Measurements from ENCODE around the gene NABP1.
A peak's percentile ranks its signal among the peaks of the same experiment; 100 is the strongest.
"Not testable (repeated sequence)": the region's sequence is repeated elsewhere in the genome, so short reads cannot be mapped to it uniquely, and the experiment has no call there.

The NABP1 gene

GRCh38 chr2:191643429-191643828 lies 34.5 kb upstream of the NABP1 start:
- no peak overlapping the region for H3K27ac Mint-ChIP-seq
- H3K27me3 Mint-ChIP-seq = no peaks in the 10 kb centered on the region
- peaks cover 11% of the 10 kb centered on the region for H3K9me3 Mint-ChIP-seq
- H3K36me3 Mint-ChIP-seq = no peaks in the 10 kb centered on the region
- H3K4me1 Mint-ChIP-seq = peaks cover 24% of the 10 kb centered on the region
- H3K4me3 Mint-ChIP-seq = no peak overlapping the region

DNA sequence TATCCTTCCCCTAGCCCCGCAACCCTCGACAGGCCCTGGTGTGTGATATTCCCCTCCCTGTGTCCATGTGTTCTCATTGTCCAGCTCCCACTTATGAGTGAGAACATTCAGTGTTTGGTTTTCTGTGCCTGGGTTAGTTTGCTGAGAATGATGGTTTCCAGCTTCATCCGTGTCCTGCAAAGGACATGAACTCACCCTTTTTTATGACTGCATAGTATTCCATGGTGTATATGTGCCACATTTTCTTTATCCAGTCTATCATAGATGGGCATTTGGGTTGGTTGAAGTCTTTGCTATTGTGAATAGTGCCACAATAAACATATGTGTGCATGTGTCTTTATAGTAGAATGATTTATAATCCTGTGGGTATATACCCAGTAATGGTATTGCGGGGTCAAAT lies 33.3 kb upstream of the NABP1 start:
- H3K36me3 Mint-ChIP-seq, H3K4me3 Mint-ChIP-seq, H3K27ac Mint-ChIP-seq, H3K27me3 Mint-ChIP-seq: not testable (repeated sequence)
- peaks cover 14% of the 10 kb centered on the region for H3K4me1 Mint-ChIP-seq
- peaks cover 11% of the 10 kb centered on the region for H3K9me3 Mint-ChIP-seq

DNA sequence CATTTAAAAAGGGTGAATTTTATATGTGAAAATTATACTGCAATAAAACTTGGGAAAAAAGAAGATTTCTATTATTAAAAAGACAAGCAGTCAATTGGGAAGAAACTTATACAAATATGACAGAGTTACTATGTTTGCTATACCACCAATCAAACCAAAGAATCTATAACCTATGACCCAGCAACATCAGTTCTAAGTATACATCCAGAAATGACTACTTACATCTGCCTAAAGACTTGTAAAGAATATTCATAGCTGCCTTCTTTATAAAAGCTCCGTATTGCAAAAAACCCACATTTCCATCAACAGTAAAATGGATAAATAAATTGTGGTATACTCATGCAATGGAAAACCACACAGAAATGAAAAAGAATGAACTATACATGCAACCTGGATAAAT lies 32.9 kb upstream of the NABP1 start:
- peaks cover 14% of the 10 kb centered on the region for H3K4me1 Mint-ChIP-seq
- peaks cover 11% of the 10 kb centered on the region for H3K9me3 Mint-ChIP-seq
- H3K36me3 Mint-ChIP-seq = peaks cover 1% of the 10 kb centered on the region
- no peak overlapping the region for H3K27ac Mint-ChIP-seq
- H3K27me3 Mint-ChIP-seq = no peaks in the 10 kb centered on the region
- H3K4me3 Mint-ChIP-seq = no peak overlapping the region

DNA sequence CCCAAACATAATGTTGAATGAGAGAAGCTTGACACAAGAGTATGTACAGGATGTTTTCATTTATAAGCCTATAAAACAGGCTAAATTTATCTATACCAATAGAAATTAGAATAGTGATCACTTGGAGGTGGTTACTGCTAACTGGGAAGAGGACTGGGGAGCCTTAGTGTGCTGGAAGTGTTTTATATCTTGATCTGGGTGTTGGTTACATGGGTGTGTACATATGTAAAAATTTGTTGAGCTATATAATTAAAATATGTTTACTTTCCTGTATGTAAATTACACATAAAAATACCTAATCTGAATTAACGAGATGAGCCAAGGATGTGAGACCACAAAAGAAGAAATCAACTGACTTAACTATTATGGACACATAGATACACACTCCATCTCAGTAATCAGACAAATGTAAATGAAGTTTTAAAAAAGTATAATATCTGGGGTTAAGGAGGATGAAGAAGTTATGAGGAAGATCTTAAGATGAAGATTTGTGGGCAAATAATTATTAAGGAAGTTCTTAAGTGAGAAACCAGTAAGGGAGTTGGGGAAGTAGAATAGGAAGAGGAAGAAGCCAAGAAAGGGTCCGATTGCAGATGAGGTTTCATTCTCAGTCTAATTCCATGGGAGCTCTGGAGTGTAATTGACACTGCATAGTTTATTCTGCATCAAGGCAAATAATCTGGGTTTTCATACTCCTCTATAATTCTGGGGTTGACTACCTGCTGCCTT lies 32.3 kb upstream of the NABP1 start:
- H3K27me3 Mint-ChIP-seq = no peaks in the 10 kb centered on the region

DNA sequence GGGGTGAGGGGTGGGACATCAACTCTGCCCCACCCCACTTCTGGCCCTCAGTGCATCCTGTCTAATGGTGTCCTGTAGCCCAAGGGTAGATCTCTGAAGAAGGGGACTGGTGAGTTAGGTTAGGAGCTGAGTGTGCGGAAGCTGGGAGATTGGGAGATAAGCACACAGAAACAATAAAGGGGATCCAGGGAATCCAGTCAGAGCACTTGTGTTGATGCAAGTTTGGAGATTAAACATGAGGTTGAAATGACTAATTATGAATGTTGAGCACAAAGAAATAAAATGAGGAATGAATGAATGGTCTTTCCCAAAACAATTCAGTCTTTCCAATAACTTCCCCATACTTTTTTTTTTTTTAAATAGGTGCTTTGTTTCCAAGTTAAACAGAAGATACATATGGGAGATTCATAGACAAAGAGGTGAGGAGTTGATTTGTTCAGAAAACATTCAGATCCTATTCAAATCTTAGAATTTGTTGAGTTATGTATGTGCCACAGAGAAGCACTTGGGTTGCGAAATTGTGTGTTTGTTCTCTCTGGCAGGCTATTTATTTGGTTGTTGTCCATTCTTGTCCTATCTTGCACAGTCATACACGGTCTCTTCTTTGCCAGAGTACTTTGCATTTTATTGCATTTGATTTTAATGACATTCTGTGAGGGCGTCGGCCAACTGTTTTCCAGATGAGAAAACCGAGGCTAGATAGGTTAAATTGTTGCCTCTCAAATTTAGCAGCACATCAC lies 31.6 kb upstream of the NABP1 start:
- peaks cover 4% of the 10 kb centered on the region for H3K4me1 Mint-ChIP-seq
- H3K27me3 Mint-ChIP-seq = no peaks in the 10 kb centered on the region
- H3K4me3 Mint-ChIP-seq = no peak overlapping the region
- H3K36me3 Mint-ChIP-seq = peaks cover 1% of the 10 kb centered on the region
- H3K27ac Mint-ChIP-seq = no peak overlapping the region
- H3K9me3 Mint-ChIP-seq = peaks cover 11% of the 10 kb centered on the region

More for the DNA sequence above, 32.3 kb upstream of the NABP1 start:
- H3K36me3 Mint-ChIP-seq = peaks cover 1% of the 10 kb centered on the region
- H3K4me3 Mint-ChIP-seq = no peak overlapping the region
- H3K27ac Mint-ChIP-seq = peak overlapping the region; percentile 14
- H3K4me1 Mint-ChIP-seq = peaks cover 10% of the 10 kb centered on the region
- peaks cover 11% of the 10 kb centered on the region for H3K9me3 Mint-ChIP-seq

GRCh38 chr2:191649519-191649918 lies 28.4 kb upstream of the NABP1 start:
- Mint-ChIP-seq H3K27ac (no peak overlapping the region), H3K4me1 (no peaks in the 10 kb centered on the region), H3K27me3 (no peaks in the 10 kb centered on the region), H3K4me3 (no peak overlapping the region), H3K36me3 (peaks cover 1% of the 10 kb centered on the region), H3K9me3 (peaks cover 11% of the 10 kb centered on the region)

DNA sequence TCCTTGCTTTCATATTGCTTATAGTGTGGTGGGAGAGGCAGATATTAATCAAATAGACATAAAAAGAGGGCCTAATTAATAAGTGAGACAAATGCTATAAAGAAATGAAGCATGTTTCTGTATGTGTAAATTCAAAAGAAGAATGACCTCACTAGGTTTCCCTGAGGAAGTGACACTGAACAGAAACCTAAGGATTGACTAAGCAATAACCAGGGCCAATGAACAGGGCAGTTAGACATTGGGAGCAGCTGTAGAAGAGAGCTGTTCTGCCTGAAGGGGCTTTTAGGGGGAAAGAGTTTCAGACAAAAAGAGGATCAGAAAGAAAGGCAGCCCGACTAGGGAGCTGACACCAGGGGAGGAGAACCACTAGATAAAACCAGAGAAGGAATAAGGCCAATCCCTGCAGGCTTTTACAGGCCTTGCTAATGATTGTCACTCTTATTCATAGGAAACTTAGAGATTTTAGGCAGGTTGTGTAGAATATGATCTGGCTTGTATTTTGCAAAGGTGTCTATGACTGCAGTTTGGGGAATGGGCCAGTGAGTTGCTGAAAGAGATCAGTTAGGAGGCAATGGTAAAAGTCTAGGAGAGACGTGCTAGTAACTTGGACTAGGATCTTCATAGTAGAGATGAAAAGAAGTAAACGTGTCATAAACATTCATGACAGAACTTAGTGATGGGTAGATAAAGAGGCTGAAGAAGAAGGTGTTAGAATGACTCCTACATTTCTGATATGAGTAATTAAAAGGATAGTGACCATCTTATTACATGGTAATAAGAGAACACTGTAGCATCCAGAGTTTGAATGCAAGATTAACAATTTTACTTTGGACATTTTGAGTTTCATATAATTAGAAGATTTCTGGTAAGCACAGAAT lies 26.8 kb upstream of the NABP1 start:
- Mint-ChIP-seq H3K27ac (no peak overlapping the region), H3K9me3 (peaks cover under 1% of the 10 kb centered on the region), H3K4me1 (no peaks in the 10 kb centered on the region), H3K27me3 (no peaks in the 10 kb centered on the region), H3K4me3 (no peak overlapping the region), H3K36me3 (peaks cover 1% of the 10 kb centered on the region)

DNA sequence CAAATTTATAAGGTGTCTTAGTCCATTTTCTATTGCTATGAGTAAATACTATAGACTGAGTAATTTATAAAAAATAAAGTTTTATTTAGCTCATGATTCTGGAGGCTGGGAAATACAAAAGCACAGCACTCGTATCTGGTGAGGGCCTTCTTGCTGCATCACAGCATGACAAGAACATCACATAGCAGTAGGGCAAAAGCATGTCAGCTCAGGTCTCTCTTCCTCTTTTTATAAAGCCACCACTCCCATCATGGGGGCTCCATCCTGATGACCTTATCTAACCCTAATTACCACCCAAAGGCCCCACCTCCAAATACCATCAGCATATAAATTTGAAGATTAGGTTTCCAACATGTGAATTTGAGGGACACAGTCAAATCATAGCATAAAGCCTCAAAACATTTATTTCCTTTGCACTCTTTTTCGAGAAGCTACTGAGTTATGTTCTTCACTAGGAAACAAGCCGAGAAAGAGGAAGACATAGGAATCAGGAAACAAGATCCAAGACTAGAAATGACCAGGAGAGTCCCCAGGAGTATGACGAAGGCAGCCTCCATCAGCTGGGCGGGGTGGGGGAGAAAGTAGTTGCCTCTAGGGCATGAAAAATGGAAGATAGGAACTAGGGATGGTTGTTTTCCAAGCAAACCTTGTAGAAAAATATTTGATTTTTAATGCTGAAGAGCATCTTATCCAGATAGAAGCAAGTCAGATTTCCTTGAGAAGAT lies 24.1 kb upstream of the NABP1 start:
- Mint-ChIP-seq H3K27me3 (no peaks in the 10 kb centered on the region), H3K27ac (no peak overlapping the region), H3K4me1 (no peaks in the 10 kb centered on the region), H3K36me3 (no peaks in the 10 kb centered on the region), H3K4me3 (no peak overlapping the region), H3K9me3 (no peaks in the 10 kb centered on the region)

DNA sequence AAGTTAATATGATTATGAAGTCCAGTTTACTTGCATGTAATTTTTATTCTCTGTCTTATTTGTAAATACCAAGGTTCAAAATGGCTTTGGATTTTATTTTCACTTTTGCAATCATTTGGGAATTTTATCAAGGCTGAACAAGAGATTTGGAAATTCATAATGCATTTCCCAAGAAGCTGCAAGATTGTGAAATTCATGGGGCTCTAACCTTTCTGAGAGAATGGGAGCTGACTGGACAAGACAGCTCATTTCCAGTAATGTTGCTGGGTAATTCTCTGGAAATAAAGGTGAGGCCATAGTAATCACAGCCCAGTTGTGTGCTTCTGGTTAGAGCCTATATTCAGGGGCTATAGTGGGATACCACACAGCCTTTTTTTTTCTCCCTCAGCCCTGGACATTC lies 21.5 kb upstream of the NABP1 start:
- H3K27me3 Mint-ChIP-seq = no peaks in the 10 kb centered on the region
- H3K36me3 Mint-ChIP-seq = no peaks in the 10 kb centered on the region
- H3K4me3 Mint-ChIP-seq = no peak overlapping the region
- peaks cover 3% of the 10 kb centered on the region for H3K4me1 Mint-ChIP-seq
- no peak overlapping the region for H3K27ac Mint-ChIP-seq
- no peaks in the 10 kb centered on the region for H3K9me3 Mint-ChIP-seq

DNA sequence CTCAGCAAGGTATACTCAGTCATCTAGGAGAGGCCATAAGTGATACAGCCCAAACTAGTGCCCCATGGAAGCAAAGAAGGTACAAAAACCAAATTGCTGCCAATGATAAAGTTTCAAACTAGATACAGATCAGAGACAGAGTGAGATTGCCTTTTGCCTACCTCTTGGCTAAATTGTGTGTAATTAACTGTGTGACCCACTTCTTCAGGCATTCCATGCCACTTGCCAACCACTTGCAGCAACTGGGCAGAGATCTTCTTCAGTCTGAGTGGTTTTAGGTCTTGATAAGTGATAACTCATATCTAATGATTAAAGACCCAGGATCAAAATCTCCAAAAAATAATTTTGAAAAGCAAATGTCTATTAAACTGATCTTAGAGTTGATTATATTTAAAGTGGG lies 21.1 kb upstream of the NABP1 start:
- H3K27ac Mint-ChIP-seq = no peak overlapping the region

GRCh38 chr2:191657977-191658376 lies 20.0 kb upstream of the NABP1 start:
- Mint-ChIP-seq H3K27me3 (no peaks in the 10 kb centered on the region), H3K36me3 (no peaks in the 10 kb centered on the region), H3K27ac (no peak overlapping the region), H3K9me3 (no peaks in the 10 kb centered on the region), H3K4me3 (no peak overlapping the region), H3K4me1 (peaks cover 3% of the 10 kb centered on the region)

More for the DNA sequence above, 21.1 kb upstream of the NABP1 start:
- Mint-ChIP-seq H3K36me3 (no peaks in the 10 kb centered on the region), H3K4me1 (peaks cover 3% of the 10 kb centered on the region), H3K27me3 (no peaks in the 10 kb centered on the region), H3K4me3 (no peak overlapping the region), H3K9me3 (no peaks in the 10 kb centered on the region)

GRCh38 chr2:191659198-191659597 lies 18.7 kb upstream of the NABP1 start:
- Mint-ChIP-seq H3K4me1 (peaks cover 3% of the 10 kb centered on the region), H3K4me3 (no peak overlapping the region), H3K27ac (no peak overlapping the region), H3K27me3 (no peaks in the 10 kb centered on the region), H3K9me3 (no peaks in the 10 kb centered on the region), H3K36me3 (no peaks in the 10 kb centered on the region)

GRCh38 chr2:191660575-191660974 lies 17.4 kb upstream of the NABP1 start:
- Mint-ChIP-seq H3K36me3 (no peaks in the 10 kb centered on the region), H3K9me3 (no peaks in the 10 kb centered on the region), H3K4me1 (peaks cover 11% of the 10 kb centered on the region), H3K27ac (no peak overlapping the region), H3K4me3 (no peak overlapping the region), H3K27me3 (no peaks in the 10 kb centered on the region)

DNA sequence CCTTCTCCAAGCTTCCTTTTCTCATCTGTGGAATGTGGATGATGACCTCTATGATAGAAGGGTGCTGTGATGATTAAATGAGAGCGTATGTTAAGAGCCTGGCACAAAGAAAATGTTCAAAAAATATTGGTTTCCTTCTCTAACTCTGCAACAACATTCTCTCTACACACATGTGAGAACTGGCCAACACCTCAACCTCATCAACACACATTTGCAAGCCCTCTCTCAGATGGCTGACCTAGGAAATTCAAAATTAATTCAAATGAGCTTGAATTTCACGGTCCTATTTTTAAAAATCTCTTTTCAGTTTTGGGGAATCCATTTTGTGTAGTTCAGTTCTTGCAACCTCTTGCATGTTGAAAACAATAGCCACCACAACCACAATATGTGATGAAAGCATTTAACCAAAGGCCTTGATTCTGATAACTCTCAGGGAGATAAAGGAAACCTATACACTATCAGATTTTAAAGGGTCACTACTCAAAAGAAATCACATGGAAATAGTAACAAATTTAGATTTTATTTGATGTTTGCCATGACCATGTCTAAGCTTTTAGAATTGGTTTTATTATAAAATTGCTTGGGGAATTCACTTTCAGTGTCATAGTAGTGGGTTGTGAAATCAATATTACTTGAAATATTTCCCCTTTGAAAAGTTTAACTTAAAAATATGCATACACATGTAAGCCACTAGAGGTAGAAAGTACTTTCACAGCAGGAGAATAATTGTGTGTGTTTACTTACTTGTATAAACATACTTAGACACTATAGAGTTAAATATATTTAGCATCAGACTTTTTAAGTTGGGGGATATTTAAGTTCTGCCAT lies 16.6 kb upstream of the NABP1 start:
- Mint-ChIP-seq H3K9me3 (no peaks in the 10 kb centered on the region), H3K27ac (no peak overlapping the region)

More for the DNA sequence above, 16.6 kb upstream of the NABP1 start:
- no peak overlapping the region for H3K4me3 Mint-ChIP-seq
- H3K4me1 Mint-ChIP-seq = peaks cover 11% of the 10 kb centered on the region
- no peaks in the 10 kb centered on the region for H3K27me3 Mint-ChIP-seq
- H3K36me3 Mint-ChIP-seq = no peaks in the 10 kb centered on the region

Measured in activated naive CD4-positive, alpha-beta T cell treated with anti-CD3 and anti-CD28 coated beads, Interleukin-2, amount 50 U/mL, for 24 hours (primary cell).